Activated CD4-positive, alpha-beta T cell treated with anti-CD3 and anti-CD28 coated beads for 1 hour (primary cell): ENCODE results near the gene CTDP1.

Source experiments
- DNase-seq: peaks from one replicate; pipeline ENCODE4 v3.0.0-alpha.2; 2020

Gene CTDP1, protein sequence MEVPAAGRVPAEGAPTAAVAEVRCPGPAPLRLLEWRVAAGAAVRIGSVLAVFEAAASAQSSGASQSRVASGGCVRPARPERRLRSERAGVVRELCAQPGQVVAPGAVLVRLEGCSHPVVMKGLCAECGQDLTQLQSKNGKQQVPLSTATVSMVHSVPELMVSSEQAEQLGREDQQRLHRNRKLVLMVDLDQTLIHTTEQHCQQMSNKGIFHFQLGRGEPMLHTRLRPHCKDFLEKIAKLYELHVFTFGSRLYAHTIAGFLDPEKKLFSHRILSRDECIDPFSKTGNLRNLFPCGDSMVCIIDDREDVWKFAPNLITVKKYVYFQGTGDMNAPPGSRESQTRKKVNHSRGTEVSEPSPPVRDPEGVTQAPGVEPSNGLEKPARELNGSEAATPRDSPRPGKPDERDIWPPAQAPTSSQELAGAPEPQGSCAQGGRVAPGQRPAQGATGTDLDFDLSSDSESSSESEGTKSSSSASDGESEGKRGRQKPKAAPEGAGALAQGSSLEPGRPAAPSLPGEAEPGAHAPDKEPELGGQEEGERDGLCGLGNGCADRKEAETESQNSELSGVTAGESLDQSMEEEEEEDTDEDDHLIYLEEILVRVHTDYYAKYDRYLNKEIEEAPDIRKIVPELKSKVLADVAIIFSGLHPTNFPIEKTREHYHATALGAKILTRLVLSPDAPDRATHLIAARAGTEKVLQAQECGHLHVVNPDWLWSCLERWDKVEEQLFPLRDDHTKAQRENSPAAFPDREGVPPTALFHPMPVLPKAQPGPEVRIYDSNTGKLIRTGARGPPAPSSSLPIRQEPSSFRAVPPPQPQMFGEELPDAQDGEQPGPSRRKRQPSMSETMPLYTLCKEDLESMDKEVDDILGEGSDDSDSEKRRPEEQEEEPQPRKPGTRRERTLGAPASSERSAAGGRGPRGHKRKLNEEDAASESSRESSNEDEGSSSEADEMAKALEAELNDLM

DNA sequence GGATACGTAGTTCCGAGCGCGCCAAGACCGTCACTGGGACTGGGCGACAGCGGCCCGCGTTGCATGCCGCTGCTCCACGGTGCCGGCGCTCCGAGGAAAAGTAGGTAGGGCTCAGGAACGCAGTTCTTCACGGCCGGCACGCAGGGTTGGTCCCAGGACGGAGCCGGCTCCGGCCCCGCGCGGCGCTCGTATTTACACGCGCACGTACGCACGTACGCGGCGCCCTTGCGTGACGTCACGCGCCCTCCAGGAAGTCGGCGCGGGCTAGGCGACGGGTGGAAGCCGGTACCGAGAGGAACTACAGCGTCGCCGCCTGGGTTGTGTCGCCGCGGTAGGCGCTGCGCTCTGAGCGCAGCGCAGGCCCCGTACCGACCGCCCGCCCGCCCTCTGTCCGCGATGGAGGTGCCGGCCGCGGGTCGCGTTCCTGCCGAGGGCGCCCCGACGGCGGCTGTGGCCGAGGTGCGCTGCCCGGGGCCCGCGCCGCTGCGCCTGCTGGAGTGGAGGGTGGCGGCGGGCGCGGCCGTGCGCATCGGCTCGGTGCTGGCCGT, at the start of gene CTDP1:
CTDP1 (plus strand) TSS at position 252 of the 548 bp plus-strand sequence; CDS start at position 397, 145 bp downstream.
- peak; percentile 87 for DNase-seq

DNA sequence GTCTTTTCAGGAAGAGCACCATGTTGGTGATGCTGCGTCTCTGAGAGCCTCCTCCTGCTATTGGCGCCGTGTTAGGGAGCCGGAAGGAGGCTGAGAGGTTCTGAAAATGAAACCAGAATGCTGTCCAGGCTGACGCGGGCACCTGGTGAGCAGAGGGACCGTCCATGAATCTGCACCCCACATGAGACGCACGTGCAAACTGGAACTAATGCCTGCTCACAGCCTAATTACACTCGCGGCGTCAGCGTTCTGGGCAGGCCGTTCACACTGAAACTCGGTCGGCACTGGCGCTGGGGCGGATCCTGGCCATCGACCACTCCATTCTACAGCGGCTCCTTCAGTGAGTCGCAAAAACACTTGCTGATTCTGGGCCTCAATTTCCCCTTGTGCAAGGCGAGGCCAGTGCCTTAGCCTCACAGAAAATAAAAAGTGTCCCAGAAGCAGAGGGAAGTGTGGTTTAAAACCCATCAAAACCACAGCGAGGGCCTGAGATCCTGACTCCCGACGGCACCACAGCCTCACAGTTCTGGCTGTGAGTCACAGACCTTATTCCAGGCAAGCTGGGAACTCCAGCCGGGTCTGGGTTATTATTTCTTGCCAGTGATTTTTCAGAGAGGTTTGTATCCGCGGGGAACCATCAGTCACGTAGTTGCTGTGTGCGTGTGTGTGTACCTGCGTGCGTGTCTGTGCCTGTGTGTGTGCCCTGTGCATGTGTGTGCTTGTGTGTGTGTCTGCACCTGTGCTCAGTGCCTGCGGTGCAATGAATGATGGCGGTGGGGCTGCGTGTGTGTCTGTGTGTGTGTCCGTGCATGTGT, 49.1 kb upstream of the CTDP1 start:
- no peak for DNase-seq

DNA sequence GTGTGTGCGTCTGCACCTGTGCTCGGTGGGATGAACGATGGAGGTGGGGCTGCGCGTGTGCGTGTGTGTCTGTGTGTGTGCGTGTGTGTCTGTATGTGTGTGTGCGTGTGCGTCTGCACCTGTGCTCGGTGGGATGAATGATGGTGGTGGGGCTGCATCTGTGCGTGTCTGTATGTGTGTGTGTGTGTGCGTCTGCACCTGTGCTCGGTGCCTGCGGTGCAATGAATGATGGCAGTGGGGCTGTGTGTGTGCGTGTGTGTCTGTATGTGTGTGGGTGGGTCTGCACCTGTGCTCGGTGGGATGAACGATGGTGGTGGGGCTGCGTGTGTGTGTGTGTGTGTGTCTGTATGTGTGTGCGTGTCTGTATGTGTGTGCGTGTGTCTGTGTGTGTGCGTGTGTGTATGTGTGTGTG, 48.5 kb upstream of the CTDP1 start:
- no peak for DNase-seq

DNA sequence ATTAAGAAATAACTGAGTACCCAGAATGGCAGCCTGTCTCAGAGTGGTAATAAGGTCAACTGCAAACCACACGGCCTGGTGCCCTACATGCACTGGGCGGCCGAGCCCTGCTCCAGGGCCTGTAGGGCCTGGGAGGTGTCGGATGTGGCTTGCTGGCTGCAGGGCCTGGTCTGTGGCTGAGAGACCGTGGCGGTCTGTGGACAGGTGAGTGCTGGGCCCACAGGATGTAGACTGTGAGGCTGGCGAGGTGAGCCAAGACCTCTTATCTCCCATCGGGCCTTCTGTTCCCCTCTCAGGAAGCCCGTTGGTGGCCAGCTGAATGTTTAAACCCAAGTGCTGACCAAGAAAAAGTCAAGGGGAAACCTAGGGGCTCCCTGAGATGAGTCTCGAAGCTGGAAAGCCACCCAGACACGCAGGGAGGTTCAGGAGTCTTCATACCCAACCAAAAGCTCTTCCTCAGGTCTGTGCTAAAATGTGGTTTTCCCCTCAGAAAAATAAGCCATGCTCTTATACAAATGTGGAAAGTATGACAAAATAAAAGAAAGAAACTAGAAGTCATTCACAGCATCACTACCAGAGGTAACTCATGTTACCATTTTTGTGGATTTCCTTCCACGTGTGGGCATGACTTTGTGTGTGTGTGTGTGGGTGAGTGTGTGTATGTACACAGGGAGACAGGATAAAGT, 47.7 kb upstream of the CTDP1 start:
- DNase-seq: no peak

DNA sequence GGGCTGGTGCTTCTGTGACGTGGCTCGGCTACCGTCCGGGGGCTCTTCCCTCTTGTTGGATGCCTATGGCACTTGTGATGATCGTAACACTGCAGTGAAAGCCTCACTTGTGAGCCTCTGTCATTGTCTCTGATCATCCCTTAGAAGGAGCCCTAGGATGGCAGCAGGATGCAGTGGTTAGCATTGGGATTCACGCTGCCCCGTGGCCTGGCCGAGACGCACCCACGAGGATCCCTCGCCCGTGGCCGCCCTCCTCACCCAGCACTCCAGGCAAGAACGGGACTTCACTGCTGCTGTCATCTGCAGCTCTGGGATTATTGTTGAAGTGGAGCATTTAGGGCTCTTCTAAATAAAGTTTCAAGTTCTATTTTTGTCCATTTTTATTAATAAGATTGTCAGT, 46.8 kb upstream of the CTDP1 start:
- no peak for DNase-seq

DNA sequence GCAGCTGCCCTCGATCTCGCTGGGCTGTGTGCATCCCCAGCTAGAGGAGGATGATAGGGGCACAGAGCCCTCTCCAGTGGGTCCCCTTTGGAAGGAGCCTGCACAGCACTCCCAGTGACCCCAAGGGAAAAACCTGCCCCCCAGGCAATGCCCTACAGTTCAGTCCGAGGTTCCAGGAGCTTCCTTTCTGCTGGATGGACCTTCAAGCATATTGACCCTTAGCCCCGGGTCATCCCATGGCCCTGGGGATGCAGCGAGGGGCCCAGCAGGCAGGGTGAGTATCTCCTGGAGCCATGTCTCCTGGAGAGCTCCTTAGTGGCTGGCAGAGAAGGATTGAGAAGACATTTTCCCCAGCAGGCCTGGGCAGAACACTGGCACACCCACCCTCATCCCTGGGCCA, 45.4 kb upstream of the CTDP1 start:
- DNase-seq: no peak

DNA sequence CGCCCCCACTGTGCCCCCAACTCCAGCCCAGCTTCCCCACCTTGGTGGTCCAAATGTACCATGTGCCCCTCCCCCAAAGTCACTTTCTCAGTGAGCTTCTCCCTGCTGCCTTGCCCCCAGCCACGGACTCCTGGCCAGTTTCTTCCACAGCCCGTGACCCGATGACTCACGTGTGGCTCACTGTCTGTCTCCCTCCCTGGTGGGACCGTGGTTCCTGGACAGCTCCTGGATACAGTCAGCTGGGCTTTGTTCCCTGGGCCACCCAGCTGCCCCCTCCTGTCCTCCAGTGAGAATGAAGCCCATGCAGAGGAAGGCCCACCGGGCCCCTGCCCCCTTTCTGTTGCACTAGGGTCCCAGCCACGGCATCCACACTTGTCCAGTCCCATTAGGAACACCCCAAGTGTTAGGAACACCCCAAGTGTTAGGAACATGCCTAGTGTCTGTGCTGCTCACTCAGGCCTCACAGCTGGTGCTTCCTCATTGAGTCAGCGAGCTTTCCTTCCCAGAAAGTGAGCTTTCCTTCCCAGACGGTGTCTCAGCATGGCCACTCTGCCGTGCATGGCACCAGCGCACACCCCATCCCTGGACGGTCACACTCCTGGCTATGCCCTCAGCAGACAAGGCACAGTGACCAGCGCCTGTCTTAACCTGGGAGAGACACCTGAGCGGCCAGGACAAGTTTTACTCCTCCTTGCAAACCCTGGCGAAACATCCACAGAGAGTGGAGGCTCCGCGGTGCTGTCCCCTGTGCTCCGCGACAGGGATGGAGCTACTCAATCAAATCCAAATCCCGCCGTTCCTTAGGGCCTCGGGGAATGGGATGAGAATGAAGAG, 44.8 kb upstream of the CTDP1 start:
- DNase-seq: no peak

DNA sequence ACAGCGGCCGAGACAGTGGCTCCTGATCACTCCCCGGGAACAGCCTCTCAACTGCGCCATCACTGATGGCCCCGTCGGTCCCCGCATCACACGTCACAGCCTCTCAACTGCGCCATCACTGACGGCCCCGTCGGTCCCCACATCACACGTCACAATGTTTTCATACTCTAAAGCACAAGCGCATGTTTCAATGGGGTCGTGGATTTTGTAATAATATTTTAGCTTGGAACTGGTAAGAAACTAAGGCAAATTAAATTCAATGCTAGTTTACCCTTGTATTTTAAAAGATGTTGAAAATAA, 44.2 kb upstream of the CTDP1 start:
- no peak for DNase-seq

DNA sequence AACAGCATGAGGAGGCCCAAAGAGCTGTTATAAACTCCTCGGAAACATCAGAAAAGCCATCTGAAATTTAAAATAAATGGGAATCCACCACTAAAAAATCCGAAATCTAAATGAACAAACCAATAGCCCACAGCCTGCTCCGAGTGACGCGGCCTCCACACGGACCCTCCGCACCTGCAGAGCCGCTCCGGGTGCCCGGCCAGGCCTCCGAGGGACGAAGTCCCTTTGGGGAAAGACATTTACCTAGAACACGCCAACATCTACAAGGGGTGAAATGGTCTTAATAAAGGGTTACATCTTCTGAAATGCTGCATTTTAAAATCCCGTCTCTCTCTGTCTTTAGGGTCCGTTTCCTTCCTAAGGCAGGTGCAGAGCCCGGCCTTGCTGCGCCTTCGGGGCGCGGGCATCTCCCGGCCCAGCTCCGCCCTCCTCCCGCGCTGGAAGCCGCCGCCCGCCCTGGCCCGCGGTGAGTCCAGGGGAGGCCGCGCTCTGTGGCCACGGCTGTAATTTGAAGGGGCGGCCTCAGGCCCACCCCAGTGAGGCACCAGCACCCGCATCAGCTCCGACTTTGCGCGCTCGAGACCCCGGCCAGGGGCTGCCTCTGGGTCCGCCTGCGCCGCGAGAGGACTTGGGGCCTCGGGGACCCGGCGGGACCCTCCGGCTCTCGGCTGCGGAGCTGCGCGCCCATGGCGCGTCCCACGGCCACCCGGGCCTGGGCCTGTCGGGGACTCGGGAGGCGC, 42.3 kb upstream of the CTDP1 start:
- DNase-seq: no peak

DNA sequence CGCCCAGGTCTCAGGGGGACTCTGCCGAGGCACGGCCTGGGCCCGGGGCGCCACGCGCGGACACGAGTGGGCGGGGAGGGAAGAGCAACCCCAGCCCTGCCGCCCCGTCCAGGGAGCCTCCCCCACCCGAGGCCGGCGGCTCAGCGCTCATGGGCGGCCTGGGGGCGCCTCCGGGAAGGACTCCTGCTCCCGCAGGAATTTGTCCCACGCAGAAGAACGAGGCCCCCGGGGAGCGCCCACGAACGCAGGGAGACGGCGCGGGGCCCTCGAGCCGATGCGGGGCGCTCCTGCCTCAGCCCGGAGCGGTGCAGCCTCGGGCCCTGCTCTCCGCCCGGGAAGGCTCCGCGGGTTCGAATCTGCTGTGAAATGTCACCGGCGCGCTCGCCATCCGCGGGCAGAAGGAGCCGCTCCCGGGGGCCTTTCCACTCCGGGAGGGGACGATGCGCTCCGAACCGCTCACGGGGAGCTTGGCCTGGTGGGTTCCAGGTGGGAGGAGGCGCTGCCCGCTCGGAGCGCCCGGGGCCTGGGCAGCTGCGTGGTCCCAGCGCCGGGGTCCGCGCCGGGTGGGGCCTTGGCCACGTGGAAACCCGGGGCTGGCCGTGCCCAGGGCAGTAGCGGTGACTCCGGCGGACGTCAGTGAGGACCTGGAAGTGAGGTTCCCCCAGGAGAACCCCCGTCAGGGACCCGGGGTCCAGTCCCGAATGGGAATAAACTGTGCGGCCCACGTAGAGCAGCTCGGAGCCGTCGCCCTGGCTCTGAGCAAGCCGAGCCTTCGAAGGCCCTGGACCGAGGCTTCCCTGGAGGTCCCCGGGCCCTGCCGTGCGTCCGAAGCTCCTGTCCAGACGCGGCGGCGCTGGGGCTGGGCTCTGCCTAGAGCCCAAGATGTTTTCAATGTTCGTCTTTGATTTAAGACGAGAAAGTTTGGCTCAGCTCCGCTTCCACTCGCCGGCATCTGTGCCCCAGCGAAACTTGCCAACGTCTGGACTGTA, 41.4 kb upstream of the CTDP1 start:
- DNase-seq: no peak

DNA sequence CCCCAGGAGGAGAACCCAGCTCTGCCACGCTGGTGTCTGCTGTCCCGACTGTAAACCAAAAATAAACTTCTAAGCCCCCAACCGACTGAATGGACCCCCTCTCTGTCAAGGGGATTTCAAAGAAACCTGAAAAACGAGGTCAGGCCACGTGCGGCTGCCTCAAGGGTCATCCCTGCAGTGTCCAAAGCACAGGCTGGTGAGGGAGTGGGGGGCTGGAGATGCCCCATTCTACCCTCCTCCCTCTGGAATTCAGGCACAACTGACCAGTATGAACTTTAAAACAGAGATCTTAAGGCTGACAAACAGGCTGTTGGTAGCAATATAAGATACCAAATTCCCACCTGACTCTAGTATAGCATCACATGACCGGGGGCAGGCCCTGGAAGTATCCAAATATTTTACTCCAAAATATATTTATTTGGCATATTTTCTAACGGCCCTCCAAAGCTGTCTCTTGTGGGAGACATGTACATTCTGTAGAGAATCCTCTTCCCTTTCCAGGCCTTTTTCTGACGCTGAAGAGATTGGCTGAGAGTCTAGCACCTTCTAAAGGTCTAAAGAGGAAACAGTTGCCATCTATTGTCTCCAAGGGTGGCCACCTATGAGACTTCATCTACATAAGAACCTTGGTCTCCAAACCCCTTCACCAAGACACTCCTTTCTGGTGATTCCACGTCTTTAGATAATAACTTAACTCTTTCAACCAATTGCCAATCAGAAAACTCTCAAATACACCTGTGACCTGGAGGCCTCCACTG, 40.4 kb upstream of the CTDP1 start:
- DNase-seq: no peak

DNA sequence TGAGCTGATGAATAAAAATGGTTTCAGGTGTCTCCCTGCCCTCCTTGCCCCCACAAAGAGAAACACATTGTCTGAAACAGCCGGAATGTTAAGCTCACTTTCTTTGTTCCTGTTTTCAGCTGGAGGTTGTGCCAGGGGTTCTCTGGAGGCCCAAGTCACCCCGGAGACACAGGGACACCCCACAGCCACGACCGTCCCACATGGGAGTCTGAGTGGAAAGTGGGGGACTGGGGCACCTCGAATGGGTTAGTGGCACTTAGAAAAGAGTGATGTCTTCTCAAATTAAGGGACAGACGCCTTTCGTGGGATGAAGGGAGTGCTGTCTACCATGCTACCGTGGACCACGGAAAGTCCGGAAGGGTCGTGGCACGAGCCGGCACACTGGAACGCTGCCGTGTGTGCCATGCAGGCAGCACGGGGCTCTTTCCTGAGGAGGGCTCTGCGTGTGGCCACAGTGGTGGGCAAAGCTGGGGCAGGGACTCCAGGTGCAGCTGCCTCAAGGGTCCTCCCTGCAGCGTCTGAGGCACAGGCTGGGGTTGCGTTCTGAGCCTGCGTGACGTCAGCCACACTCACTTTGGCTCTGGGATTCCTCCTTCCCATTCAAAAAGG, 39.4 kb upstream of the CTDP1 start:
- no peak for DNase-seq

DNA sequence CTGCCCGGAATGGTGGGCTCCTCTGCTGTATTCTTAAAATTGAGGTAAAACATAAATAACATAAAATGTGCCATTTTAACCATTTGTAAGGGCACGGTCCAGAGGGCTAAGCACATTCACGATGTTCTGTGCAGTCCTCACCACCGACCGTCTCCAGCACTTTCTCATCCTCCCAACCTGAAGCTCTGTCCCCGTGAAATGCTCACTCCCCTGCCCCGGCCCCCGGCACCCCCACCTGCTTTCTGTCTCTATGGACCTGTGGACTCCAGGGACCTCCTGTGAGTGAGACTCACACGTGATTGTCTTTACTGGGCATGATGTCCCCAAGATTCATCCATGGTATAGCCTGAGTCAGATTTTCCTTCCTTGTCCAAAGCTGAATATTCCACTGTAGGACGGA, 38.7 kb upstream of the CTDP1 start:
- no peak for DNase-seq

DNA sequence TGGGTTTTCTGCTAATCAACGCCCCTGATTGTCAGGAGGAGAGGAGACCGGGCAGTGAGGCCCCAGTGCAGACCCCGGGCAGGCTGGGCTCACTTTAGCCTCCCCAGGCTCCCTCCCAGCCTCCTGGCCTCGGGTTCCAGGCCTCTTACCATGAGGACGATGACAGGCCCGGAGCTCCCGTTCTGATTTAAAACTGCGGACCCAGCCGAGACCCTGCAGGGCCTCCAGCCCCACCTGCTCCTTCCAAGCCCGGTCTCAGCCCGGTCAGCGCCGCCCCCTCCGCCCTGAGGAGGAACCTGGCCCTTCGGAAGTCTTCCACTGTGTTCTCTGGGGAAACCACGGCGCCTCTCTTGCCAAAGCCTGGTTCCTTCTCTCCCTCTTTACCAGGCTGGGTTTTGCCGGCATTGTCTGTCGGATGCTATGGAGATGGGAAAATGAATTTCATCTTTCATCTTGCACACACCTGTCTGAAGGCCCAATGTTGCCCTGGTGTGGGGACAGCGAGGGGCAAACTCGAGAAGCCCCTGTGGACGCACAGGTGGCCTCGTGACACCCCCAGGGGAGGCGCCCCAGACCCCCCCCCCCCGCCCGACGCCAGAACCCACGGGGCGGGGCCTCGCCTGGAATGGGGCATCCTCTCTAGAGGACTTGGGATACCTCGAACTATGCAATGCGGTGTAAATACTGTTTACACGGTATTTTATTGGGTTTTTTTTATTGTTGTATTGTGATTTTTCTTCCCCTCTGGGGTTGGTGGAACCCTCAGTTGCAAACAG, 37.7 kb upstream of the CTDP1 start:
- no peak for DNase-seq

DNA sequence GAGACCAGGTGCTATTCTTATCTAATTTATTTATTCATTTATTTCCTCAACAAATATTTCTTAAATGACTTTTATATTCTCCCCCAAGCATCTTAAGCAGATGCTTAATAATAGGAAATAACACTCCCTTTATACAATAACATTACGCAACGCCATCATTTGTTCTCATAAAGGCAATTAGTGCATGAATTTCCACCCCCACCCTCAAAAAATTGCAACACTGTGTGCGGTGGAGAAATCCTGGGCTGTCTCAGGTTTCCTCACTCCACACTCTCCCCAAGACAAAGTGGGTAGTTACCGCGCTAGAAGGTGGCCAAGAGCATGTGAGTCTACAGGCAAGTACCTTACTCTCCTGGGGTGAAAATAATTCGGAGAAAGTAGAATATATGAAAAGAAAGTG, 37.0 kb upstream of the CTDP1 start:
- no peak for DNase-seq

DNA sequence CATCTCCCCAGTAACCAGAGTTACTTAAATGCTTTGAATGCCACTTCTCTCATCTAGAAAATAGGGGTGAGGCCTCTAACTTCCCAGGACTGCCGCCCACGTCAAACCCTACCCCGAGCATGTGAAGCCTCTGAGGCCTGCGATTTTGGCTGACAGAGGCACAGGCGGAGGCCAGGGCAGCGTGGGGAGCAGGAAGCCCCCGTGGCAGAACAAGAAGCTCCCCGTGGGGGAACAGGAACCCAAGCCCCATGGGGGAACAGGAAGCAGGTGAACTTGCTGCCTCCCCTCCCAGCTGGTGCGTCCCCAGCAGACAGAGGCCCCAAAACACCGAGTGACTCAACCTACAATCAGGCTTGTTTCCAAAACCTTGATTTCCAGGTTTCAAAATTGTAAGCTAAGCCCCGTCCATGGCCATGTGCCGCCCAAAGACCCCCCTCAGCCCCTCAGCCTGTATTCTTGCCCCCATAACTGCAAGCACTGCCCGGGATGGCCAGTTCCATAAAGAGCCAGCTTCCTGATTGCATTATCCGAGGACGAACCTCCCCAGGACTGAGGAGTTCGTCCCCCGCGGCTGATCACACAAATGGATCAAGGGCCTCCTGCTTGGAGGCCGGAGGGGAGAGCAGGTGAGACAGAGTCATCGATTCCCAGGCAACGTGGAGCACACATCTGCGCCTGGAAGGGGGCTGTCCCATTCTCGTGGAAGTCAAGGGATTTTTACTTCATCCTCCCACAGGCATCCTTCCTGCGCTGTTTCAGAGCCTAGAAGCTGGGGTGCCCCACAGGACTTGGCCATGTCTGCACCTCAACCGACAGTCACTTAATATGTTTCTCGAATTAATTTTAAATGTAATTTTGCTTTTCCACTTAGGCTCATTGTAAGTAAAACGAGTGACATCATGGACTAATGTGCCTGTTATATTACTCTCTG, 36.3 kb upstream of the CTDP1 start:
- no peak for DNase-seq
